ENCODE results near the gene DIP2C. TPM values are rescaled to one million over a fixed set of nuclear protein-coding genes. Genes with fewer than 3 reads are reported as not detected.
"Not testable (repeated sequence)": the region's sequence is repeated elsewhere in the genome, so short reads cannot be mapped to it uniquely, and the experiment has no call there.

The DIP2C gene
- total and polyA plus RNA-seq, 2 donors (not counting 1 experiment from before 2014, with no cell fraction given): 1.3 to 1.9 TPM

- Histone ChIP-seq H3K4me3 (ENCODE audit: control extremely low read depth in 1 of 5, extremely low read depth in 1 of 5, insufficient read depth in 1 of 5, low read depth in 2 of 5, low read length in 4 of 5) (no peak overlapping the region), H3K9ac (ENCODE audit: low read length) (no peak overlapping the region), H3K9me3 (ENCODE audit: control extremely low read depth in 1 of 3, control insufficient read depth in 2 of 3, insufficient read depth in 1 of 3, low read length in 2 of 3) (peaks cover 0 to 10% (median 0%) of the 10 kb centered on the region in 3 donors), H3K27me3 (replicated peaks in 1 of 4; ENCODE audit: control extremely low read depth in 1 of 4, control insufficient read depth in 3 of 4, insufficient read depth in 4 of 4, low read length in 3 of 4) (peaks cover 0 to 4% (median 0%) of the 10 kb centered on the region in 4 experiments), H3K4me2 (replicated peaks; ENCODE audit: low read depth, low read length, poor library complexity, severe bottlenecking) (no peak overlapping the region), H3K79me2 (ENCODE audit: control insufficient read depth, insufficient read depth, low read length) (no peaks in the 10 kb centered on the region), H3K4me1 (ENCODE audit: control insufficient read depth in 2 of 2, insufficient read depth in 2 of 2, low read length in 2 of 2) (no peaks in the 10 kb centered on the region), H4K20me1 (ENCODE audit: control insufficient read depth, insufficient read depth, low read length, poor library complexity, severe bottlenecking) (no peaks in the 10 kb centered on the region), H2AFZ (ENCODE audit: insufficient read depth, low read depth, low read length, poor library complexity, severe bottlenecking) (no peak overlapping the region), H3K27ac (ENCODE audit: low read length in 2 of 2) (no peak overlapping the region), H3K36me3 (replicated peaks in 1 of 2; ENCODE audit: control extremely low read depth in 1 of 2, control insufficient read depth in 1 of 2, extremely low read depth in 1 of 2, insufficient read depth in 2 of 2, low read length in 1 of 2) (no peaks in the 10 kb centered on the region)
- ChIA-PET POLR2A (no interaction called here), CTCF (no interaction called here)
- Mint-ChIP-seq H3K4me1 (no peaks in the 10 kb centered on the region), H3K27me3 (peaks cover 4% of the 10 kb centered on the region), H3K27ac (no peak overlapping the region), H3K9me3 (ENCODE audit: insufficient read depth) (no peaks in the 10 kb centered on the region), H3K4me3 (no peak overlapping the region)
- no peak for DNase-seq
- WGBS (ENCODE audit: insufficient coverage): 95% methylated on average over 5 of the region's 15 CpGs
- intact Hi-C loops (cut with micrococcal nuclease): no loop called here
- no peak for ATAC-seq (ENCODE audit: low read depth)
- no peak for TF ChIP-seq EZH2 (IDR thresholded peaks at IDR 0.05; ENCODE audit: borderline replicate concordance, insufficient read depth, low read depth, low read length, poor library complexity, severe bottlenecking)
- TF ChIP-seq, protein P1, sequence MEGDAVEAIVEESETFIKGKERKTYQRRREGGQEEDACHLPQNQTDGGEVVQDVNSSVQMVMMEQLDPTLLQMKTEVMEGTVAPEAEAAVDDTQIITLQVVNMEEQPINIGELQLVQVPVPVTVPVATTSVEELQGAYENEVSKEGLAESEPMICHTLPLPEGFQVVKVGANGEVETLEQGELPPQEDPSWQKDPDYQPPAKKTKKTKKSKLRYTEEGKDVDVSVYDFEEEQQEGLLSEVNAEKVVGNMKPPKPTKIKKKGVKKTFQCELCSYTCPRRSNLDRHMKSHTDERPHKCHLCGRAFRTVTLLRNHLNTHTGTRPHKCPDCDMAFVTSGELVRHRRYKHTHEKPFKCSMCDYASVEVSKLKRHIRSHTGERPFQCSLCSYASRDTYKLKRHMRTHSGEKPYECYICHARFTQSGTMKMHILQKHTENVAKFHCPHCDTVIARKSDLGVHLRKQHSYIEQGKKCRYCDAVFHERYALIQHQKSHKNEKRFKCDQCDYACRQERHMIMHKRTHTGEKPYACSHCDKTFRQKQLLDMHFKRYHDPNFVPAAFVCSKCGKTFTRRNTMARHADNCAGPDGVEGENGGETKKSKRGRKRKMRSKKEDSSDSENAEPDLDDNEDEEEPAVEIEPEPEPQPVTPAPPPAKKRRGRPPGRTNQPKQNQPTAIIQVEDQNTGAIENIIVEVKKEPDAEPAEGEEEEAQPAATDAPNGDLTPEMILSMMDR (IDR thresholded peaks at IDR 0.05): no peak
Measured at GRCh38 chr10:679556-679955, 9.9 kb downstream of the DIP2C start.

DNA sequence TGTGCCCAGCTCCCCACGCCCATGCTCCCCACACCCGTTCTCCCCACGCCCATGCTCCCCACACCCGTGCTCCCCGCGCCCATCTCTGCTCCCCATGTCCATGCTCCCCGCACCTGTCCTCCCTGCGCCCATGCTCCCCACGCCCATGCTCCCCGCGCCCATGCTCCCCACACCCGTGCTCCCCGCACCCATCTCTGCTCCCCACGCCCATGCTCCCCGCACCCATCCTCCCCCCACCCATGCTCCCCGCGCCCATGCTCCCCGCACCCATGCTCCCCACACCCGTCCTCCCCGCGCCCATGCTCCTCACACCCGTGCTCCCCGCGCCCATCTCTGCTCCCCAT lies 10.8 kb downstream of the DIP2C start:
- H3K9me3 ChIP-seq (ENCODE audit: control extremely low read depth in 1 of 3, control insufficient read depth in 2 of 3, insufficient read depth in 1 of 3, low read length in 2 of 3); H3K27me3 Mint-ChIP-seq; H3K27ac ChIP-seq (ENCODE audit: low read length in 2 of 2); H4K20me1 ChIP-seq (ENCODE audit: control insufficient read depth, insufficient read depth, low read length, poor library complexity, severe bottlenecking); ATAC-seq (ENCODE audit: low read depth); H3K27me3 ChIP-seq (replicated peaks in 1 of 4; ENCODE audit: control extremely low read depth in 1 of 4, control insufficient read depth in 3 of 4, insufficient read depth in 4 of 4, low read length in 3 of 4); H3K9ac ChIP-seq (ENCODE audit: low read length); intact Hi-C loops (cut with micrococcal nuclease); H2AFZ ChIP-seq (ENCODE audit: insufficient read depth, low read depth, low read length, poor library complexity, severe bottlenecking); H3K9me3 Mint-ChIP-seq (ENCODE audit: insufficient read depth); H3K36me3 ChIP-seq (replicated peaks in 1 of 2; ENCODE audit: control extremely low read depth in 1 of 2, control insufficient read depth in 1 of 2, extremely low read depth in 1 of 2, insufficient read depth in 2 of 2, low read length in 1 of 2); POLR2A ChIA-PET; H3K4me3 ChIP-seq (ENCODE audit: control extremely low read depth in 1 of 5, extremely low read depth in 1 of 5, insufficient read depth in 1 of 5, low read depth in 2 of 5, low read length in 4 of 5); H3K4me1 Mint-ChIP-seq; H3K4me3 Mint-ChIP-seq; H3K4me2 ChIP-seq (replicated peaks; ENCODE audit: low read depth, low read length, poor library complexity, severe bottlenecking); H3K27ac Mint-ChIP-seq; H3K4me1 ChIP-seq (ENCODE audit: control insufficient read depth in 2 of 2, insufficient read depth in 2 of 2, low read length in 2 of 2); CTCF ChIA-PET; H3K79me2 ChIP-seq (ENCODE audit: control insufficient read depth, insufficient read depth, low read length); DNase-seq: not testable (repeated sequence)
- no CpG with 5 or more reads among the region's 24 CpGs for WGBS (ENCODE audit: insufficient coverage)
